Ovary (tissue), 3 donors: Measurements from ENCODE around the gene SLC24A4.

Source experiments
- POLR2A ChIP-seq: fragments of 450-650 bp; IDR thresholded peaks from one replicate; pipeline ENCODE4 v1.6.1; 2017; ENCODE audit warnings: antibody characterized with exemption, mild to moderate bottlenecking, moderate library complexity
- TF ChIP-seq, protein P1 (sequence below), 3 donors: fragments of 450-650 bp in 2 of 3; fragments of 200-600 bp in 1 of 3; IDR thresholded peaks; one replicate each; pipeline versions ENCODE4 v1.5.1 to v1.8.0; 2016 to 2022; ENCODE audit warnings: antibody characterized with exemption in 3 of 3, mild to moderate bottlenecking in 1 of 3
- donor health status: DM: no; HTN: no; CAD: no.

DNA sequence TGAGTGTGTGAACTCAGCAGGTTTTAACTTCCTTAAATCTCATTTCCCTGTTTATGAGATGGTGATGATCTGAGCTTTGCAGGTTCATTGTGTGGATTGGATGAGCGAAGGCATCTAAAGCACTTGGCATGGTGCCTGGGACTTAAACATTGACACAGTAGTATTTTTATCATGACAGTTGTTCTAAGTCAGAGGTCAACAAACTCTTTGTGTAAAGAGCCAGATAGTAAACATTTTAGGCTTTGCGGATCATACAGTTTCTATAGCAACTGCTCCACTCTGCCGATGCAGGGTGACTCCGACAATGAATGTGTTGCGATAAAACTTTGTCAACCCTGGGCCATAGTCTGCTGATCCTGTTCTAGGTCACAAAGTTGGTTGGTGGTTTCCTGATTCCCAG, 25.2 kb downstream of the SLC24A4 start:
- TF ChIP-seq, protein P1, sequence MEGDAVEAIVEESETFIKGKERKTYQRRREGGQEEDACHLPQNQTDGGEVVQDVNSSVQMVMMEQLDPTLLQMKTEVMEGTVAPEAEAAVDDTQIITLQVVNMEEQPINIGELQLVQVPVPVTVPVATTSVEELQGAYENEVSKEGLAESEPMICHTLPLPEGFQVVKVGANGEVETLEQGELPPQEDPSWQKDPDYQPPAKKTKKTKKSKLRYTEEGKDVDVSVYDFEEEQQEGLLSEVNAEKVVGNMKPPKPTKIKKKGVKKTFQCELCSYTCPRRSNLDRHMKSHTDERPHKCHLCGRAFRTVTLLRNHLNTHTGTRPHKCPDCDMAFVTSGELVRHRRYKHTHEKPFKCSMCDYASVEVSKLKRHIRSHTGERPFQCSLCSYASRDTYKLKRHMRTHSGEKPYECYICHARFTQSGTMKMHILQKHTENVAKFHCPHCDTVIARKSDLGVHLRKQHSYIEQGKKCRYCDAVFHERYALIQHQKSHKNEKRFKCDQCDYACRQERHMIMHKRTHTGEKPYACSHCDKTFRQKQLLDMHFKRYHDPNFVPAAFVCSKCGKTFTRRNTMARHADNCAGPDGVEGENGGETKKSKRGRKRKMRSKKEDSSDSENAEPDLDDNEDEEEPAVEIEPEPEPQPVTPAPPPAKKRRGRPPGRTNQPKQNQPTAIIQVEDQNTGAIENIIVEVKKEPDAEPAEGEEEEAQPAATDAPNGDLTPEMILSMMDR (IDR thresholded peaks at IDR 0.05), result no peak
- TF ChIP-seq POLR2A, result no peak
